ENCODE data around the gene ZDHHC12.

The ZDHHC12 gene

GRCh38 chr9:128757602-128758001, 33.7 kb upstream of the ZDHHC12 start:
- H3K27me3 ChIP-seq (ENCODE audit: control insufficient read depth, insufficient read depth, low read length) = no peaks in the 10 kb centered on the region
- no peaks in the 10 kb centered on the region for H3K4me1 ChIP-seq (ENCODE audit: control insufficient read depth, insufficient read depth, low read length)
- peaks cover 8% of the 10 kb centered on the region for H3K36me3 ChIP-seq (ENCODE audit: control insufficient read depth, insufficient read depth, low read length)
- H3K27ac ChIP-seq (ENCODE audit: low read depth, low read length) = no peak overlapping the region
- H3K9ac ChIP-seq (ENCODE audit: low read length) = no peak overlapping the region
- no peaks in the 10 kb centered on the region for H3K9me3 ChIP-seq (ENCODE audit: control insufficient read depth, insufficient read depth, low read depth, low read length)
- H3K4me3 ChIP-seq (ENCODE audit: low read depth, low read length) = no peak overlapping the region

GRCh38 chr9:128753627-128754026, 29.7 kb upstream of the ZDHHC12 start:
- Histone ChIP-seq H3K27ac (ENCODE audit: low read depth, low read length) (no peak overlapping the region), H3K36me3 (ENCODE audit: control insufficient read depth, insufficient read depth, low read length) (peaks cover 31% of the 10 kb centered on the region), H3K27me3 (ENCODE audit: control insufficient read depth, insufficient read depth, low read length) (no peaks in the 10 kb centered on the region), H3K9me3 (ENCODE audit: control insufficient read depth, insufficient read depth, low read depth, low read length) (no peaks in the 10 kb centered on the region), H3K4me1 (ENCODE audit: control insufficient read depth, insufficient read depth, low read length) (no peaks in the 10 kb centered on the region), H3K9ac (ENCODE audit: low read length) (no peak overlapping the region), H3K4me3 (ENCODE audit: low read depth, low read length) (no peak overlapping the region)

- no peaks in the 10 kb centered on the region for H3K9me3 ChIP-seq (ENCODE audit: control insufficient read depth, insufficient read depth, low read depth, low read length)
Observed at GRCh38 chr9:128750926-128751595, 27.1 kb upstream of the ZDHHC12 start.

DNA sequence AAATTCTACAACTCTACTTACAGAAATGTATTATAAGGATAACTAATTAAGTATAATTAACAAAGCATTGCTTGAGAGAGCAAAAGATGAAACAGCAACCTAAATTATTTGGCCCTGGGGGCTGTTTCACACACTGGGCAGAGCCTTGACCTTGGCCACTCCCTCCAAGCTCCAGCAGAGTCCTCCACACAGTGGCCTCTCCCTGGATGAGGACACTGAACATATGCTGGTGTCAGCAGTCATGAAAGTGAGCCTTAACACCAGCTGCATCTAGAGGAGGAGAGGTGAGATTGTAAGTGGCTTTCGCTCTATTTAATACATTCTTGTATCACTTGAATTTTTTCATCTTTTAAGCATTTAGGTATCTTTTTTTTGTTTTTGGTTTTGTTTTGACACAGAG, 23.3 kb upstream of the ZDHHC12 start:
- no peak overlapping the region for H3K4me3 ChIP-seq (ENCODE audit: low read depth, low read length)
- H3K4me1 ChIP-seq (ENCODE audit: control insufficient read depth, insufficient read depth, low read length) = no peaks in the 10 kb centered on the region
- no peaks in the 10 kb centered on the region for H3K27me3 ChIP-seq (ENCODE audit: control insufficient read depth, insufficient read depth, low read length)
- H3K9me3 ChIP-seq (ENCODE audit: control insufficient read depth, insufficient read depth, low read depth, low read length) = no peaks in the 10 kb centered on the region
- H3K36me3 ChIP-seq (ENCODE audit: control insufficient read depth, insufficient read depth, low read length) = peaks cover 20% of the 10 kb centered on the region
- H3K27ac ChIP-seq (ENCODE audit: low read depth, low read length) = no peak overlapping the region
- H3K9ac ChIP-seq (ENCODE audit: low read length) = no peak overlapping the region

More at GRCh38 chr9:128750926-128751595, 27.1 kb upstream of the ZDHHC12 start:
- no peak overlapping the region for H3K4me3 ChIP-seq (ENCODE audit: low read depth, low read length)
- H3K9ac ChIP-seq (ENCODE audit: low read length) = no peak overlapping the region
- H3K27me3 ChIP-seq (ENCODE audit: control insufficient read depth, insufficient read depth, low read length) = no peaks in the 10 kb centered on the region
- H3K27ac ChIP-seq (ENCODE audit: low read depth, low read length) = no peak overlapping the region
- no peaks in the 10 kb centered on the region for H3K4me1 ChIP-seq (ENCODE audit: control insufficient read depth, insufficient read depth, low read length)
- H3K36me3 ChIP-seq (ENCODE audit: control insufficient read depth, insufficient read depth, low read length) = peaks cover 31% of the 10 kb centered on the region

- no peak overlapping the region for H3K4me3 ChIP-seq (ENCODE audit: low read depth, low read length)
- H3K27ac ChIP-seq (ENCODE audit: low read depth, low read length) = no peak overlapping the region
- H3K9me3 ChIP-seq (ENCODE audit: control insufficient read depth, insufficient read depth, low read depth, low read length) = no peaks in the 10 kb centered on the region
- no peaks in the 10 kb centered on the region for H3K4me1 ChIP-seq (ENCODE audit: control insufficient read depth, insufficient read depth, low read length)
- no peaks in the 10 kb centered on the region for H3K27me3 ChIP-seq (ENCODE audit: control insufficient read depth, insufficient read depth, low read length)
- H3K9ac ChIP-seq (ENCODE audit: low read length) = no peak overlapping the region
- peaks cover 8% of the 10 kb centered on the region for H3K36me3 ChIP-seq (ENCODE audit: control insufficient read depth, insufficient read depth, low read length)
Observed at GRCh38 chr9:128743421-128743820, 19.5 kb upstream of the ZDHHC12 start.

DNA sequence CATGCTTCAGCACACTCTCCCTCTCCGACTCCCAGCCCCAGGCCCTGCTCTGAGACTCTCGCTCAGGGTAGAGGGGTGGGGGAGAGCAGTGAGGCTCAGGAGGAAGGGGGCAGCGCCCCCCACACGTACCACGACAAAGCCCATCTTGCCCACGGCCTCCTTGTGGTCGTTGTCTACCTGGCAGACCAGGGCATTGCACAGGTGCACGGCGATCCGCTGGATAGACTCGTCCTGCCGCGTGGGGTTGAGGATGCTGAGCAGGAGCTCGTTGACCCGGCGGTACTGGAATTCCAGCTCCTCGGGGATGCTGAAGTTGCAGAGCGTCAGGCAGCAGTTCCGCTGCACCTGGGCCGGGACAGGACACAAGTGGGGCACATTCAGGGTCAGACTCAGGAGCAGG, 18.5 kb upstream of the ZDHHC12 start:
- H3K27me3 ChIP-seq (ENCODE audit: control insufficient read depth, insufficient read depth, low read length) = no peaks in the 10 kb centered on the region
- no peak overlapping the region for H3K9ac ChIP-seq (ENCODE audit: low read length)
- H3K27ac ChIP-seq (ENCODE audit: low read depth, low read length) = no peak overlapping the region
- H3K4me1 ChIP-seq (ENCODE audit: control insufficient read depth, insufficient read depth, low read length) = no peaks in the 10 kb centered on the region
- H3K9me3 ChIP-seq (ENCODE audit: control insufficient read depth, insufficient read depth, low read depth, low read length) = no peaks in the 10 kb centered on the region
- peaks cover 8% of the 10 kb centered on the region for H3K36me3 ChIP-seq (ENCODE audit: control insufficient read depth, insufficient read depth, low read length)
- no peak overlapping the region for H3K4me3 ChIP-seq (ENCODE audit: low read depth, low read length)

- Histone ChIP-seq H3K36me3 (ENCODE audit: control insufficient read depth, insufficient read depth, low read length) (peaks cover 16% of the 10 kb centered on the region), H3K27me3 (ENCODE audit: control insufficient read depth, insufficient read depth, low read length) (no peaks in the 10 kb centered on the region), H3K9me3 (ENCODE audit: control insufficient read depth, insufficient read depth, low read depth, low read length) (no peaks in the 10 kb centered on the region), H3K4me1 (ENCODE audit: control insufficient read depth, insufficient read depth, low read length) (0 out of 2 replicates have a peak, but pooled peaks cover 3% of the 10 kb centered on the region), H3K4me3 (ENCODE audit: low read depth, low read length) (no peak overlapping the region), H3K9ac (ENCODE audit: low read length) (no peak overlapping the region), H3K27ac (ENCODE audit: low read depth, low read length) (no peak overlapping the region)
Observed at GRCh38 chr9:128735373-128735772, 11.4 kb upstream of the ZDHHC12 start.

DNA sequence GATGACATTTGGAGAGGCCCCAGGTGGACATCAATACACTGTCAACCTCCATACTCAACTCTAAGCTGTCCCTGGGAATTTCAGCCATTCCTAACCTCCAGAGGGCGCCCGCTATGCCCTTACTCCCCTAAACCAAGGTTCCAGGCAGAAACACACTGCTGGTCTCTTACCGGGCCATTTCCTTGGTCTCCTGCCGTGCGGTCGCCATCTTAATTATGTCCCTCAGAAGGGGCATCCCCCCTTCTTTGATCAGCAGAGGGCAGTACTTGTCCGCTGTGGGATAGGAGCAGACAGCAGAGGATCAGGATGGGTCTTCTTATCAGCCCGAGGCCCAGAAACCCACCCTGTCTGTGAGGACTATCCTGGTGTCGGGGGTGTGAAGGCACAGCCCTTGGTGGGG, 9.3 kb upstream of the ZDHHC12 start:
- H3K36me3 ChIP-seq (ENCODE audit: control insufficient read depth, insufficient read depth, low read length) = peaks cover 11% of the 10 kb centered on the region
- no peak overlapping the region for H3K9ac ChIP-seq (ENCODE audit: low read length)
- H3K4me1 ChIP-seq (ENCODE audit: control insufficient read depth, insufficient read depth, low read length) = peaks cover 3% of the 10 kb centered on the region; the same call in 1 of the 2 replicates
- no peak overlapping the region for H3K4me3 ChIP-seq (ENCODE audit: low read depth, low read length)
- H3K27ac ChIP-seq (ENCODE audit: low read depth, low read length) = no peak overlapping the region
- H3K27me3 ChIP-seq (ENCODE audit: control insufficient read depth, insufficient read depth, low read length) = no peaks in the 10 kb centered on the region
- H3K9me3 ChIP-seq (ENCODE audit: control insufficient read depth, insufficient read depth, low read depth, low read length) = no peaks in the 10 kb centered on the region

DNA sequence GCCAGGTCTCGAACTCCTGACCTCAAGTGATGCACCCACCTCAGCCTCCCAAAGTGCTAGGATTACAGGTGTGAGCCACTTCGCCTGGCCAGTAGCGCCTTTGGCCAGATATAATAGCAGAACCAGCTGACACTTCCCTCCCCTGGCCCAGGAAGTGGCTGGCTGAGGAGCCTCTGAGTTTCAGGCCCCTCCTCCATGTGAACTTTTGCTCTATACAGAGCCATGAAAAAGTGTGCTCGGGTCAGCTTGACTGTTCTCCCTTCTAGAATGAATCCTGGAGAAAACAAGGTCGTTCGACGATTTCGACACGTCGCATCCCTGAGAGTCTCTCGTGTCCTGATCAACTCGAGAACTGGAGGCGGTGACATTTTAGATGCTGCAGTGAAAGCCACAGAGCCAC, 8.6 kb upstream of the ZDHHC12 start:
- H3K9me3 ChIP-seq (ENCODE audit: control insufficient read depth, insufficient read depth, low read depth, low read length) = no peaks in the 10 kb centered on the region
- H3K27me3 ChIP-seq (ENCODE audit: control insufficient read depth, insufficient read depth, low read length) = no peaks in the 10 kb centered on the region
- no peak overlapping the region for H3K27ac ChIP-seq (ENCODE audit: low read depth, low read length)
- H3K4me3 ChIP-seq (ENCODE audit: low read depth, low read length) = no peak overlapping the region
- H3K36me3 ChIP-seq (ENCODE audit: control insufficient read depth, insufficient read depth, low read length) = peaks cover 11% of the 10 kb centered on the region
- H3K4me1 ChIP-seq (ENCODE audit: control insufficient read depth, insufficient read depth, low read length) = peaks cover 3% of the 10 kb centered on the region; the same call in 1 of the 2 replicates
- H3K9ac ChIP-seq (ENCODE audit: low read length) = no peak overlapping the region

- Histone ChIP-seq H3K9me3 (ENCODE audit: control insufficient read depth, insufficient read depth, low read depth, low read length) (no peaks in the 10 kb centered on the region), H3K4me1 (ENCODE audit: control insufficient read depth, insufficient read depth, low read length) (peaks cover 3% of the 10 kb centered on the region; the same call in 1 of the 2 replicates), H3K27me3 (ENCODE audit: control insufficient read depth, insufficient read depth, low read length) (no peaks in the 10 kb centered on the region), H3K4me3 (ENCODE audit: low read depth, low read length) (no peak overlapping the region), H3K27ac (ENCODE audit: low read depth, low read length) (no peak overlapping the region), H3K9ac (ENCODE audit: low read length) (no peak overlapping the region), H3K36me3 (ENCODE audit: control insufficient read depth, insufficient read depth, low read length) (peaks cover 11% of the 10 kb centered on the region)
Observed at GRCh38 chr9:128731691-128732090, 7.8 kb upstream of the ZDHHC12 start.

- no peak overlapping the region for H3K4me3 ChIP-seq (ENCODE audit: low read depth, low read length)
- no peaks in the 10 kb centered on the region for H3K27me3 ChIP-seq (ENCODE audit: control insufficient read depth, insufficient read depth, low read length)
- peaks cover 3% of the 10 kb centered on the region; the same call in 1 of the 2 replicates for H3K4me1 ChIP-seq (ENCODE audit: control insufficient read depth, insufficient read depth, low read length)
- H3K27ac ChIP-seq (ENCODE audit: low read depth, low read length) = no peak overlapping the region
- no peak overlapping the region for H3K9ac ChIP-seq (ENCODE audit: low read length)
- peaks cover 11% of the 10 kb centered on the region for H3K36me3 ChIP-seq (ENCODE audit: control insufficient read depth, insufficient read depth, low read length)
- H3K9me3 ChIP-seq (ENCODE audit: control insufficient read depth, insufficient read depth, low read depth, low read length) = no peaks in the 10 kb centered on the region
Observed at GRCh38 chr9:128731093-128731492, 7.2 kb upstream of the ZDHHC12 start.

All from HUES6 (cell line).